Panc1 (cell line): ENCODE measurements around the gene MAFG. TPM values are rescaled to one million over a fixed set of nuclear protein-coding genes. Genes with fewer than 3 reads are reported as not detected.

Experiments
- ATAC-seq: fragments of 200-7000 bp; cut with Tn5 transposase; 2 replicates; pipeline ENCODE4 v1.9.1; 2020; ENCODE audit warnings: mild to moderate bottlenecking, moderate library complexity
- BruUV-seq: library from RNA; stranded (reverse); fragments of 400-500 nt; replicated peaks from 2 replicates; lab custom pipeline; 2021; lab: Mats Ljungman, UMichigan
- CTCF ChIA-PET: fragments of 300-600 bp; sonication (Branson Sonifier 250); formaldehyde crosslinking; loops from one replicate; lab custom pipeline; 2022; ENCODE audit warnings: antibody characterized with exemption; lab: Charles Lee
- POLR2A ChIA-PET: fragments of 300-600 bp; sonication (Branson Sonifier 250); formaldehyde crosslinking; loops from one replicate; lab custom pipeline; 2022; ENCODE audit warnings: antibody characterized with exemption; lab: Charles Lee
- DNase-seq: peaks from one replicate; pipeline ENCODE4 v3.0.0-alpha.2; 2010; ENCODE audit warnings: low read depth, low spot score
- H3K27ac ChIP-seq: 2 replicates; pipeline ENCODE4 v1.5.1; 2011; ENCODE audit warnings: mild to moderate bottlenecking, low read length, inconsistent platforms
- H3K27me3 ChIP-seq: fragments of 200-500 bp; sonication (Bioruptor generic); 2 replicates; pipeline ENCODE4 v1.6.0; 2014; ENCODE audit warnings: low read length, inconsistent platforms; ENCODE audit not compliant: control insufficient read depth, insufficient read depth
- H3K36me3 ChIP-seq: fragments of 200-500 bp; sonication (Bioruptor generic); 2 replicates; pipeline ENCODE4 v1.5.1; 2014; ENCODE audit warnings: inconsistent platforms, mild to moderate bottlenecking, low read length, moderate library complexity; ENCODE audit not compliant: control insufficient read depth, insufficient read depth
- H3K4me1 ChIP-seq: 2 replicates; pipeline ENCODE4 v1.5.1; 2011; ENCODE audit warnings: inconsistent platforms, mild to moderate bottlenecking, low read length, moderate library complexity; ENCODE audit not compliant: control insufficient read depth, insufficient read depth
- H3K4me3 ChIP-seq, 2 experiments: 2 replicates each; pipeline ENCODE4 v1.5.1; 2011 to 2012; ENCODE audit warnings: low read depth in 2 of 2, low read length in 2 of 2, mild to moderate bottlenecking in 2 of 2, inconsistent platforms in 1 of 2, moderate library complexity in 1 of 2
- H3K9me3 ChIP-seq: fragments of 200-500 bp; sonication (Bioruptor generic); 2 replicates; pipeline ENCODE4 v1.5.1; 2014; ENCODE audit warnings: low read depth, mild to moderate bottlenecking, inconsistent platforms, low read length, moderate library complexity; ENCODE audit not compliant: control insufficient read depth, insufficient read depth
- POLR2AphosphoS5 ChIP-seq: IDR thresholded peaks from 2 replicates; pipeline ENCODE4 v1.6.1; 2012; ENCODE audit warnings: mild to moderate bottlenecking, low read depth, low read length, moderate library complexity
- SIN3A ChIP-seq: IDR thresholded peaks from 2 replicates; pipeline ENCODE4 v1.6.1; 2012; ENCODE audit warnings: low read depth, mild to moderate bottlenecking, low read length, moderate library complexity, borderline replicate concordance; ENCODE audit not compliant: insufficient read depth
- TCF7L2 ChIP-seq: IDR thresholded peaks from 2 replicates; pipeline ENCODE4 v1.6.1; 2011; ENCODE audit warnings: mild to moderate bottlenecking, low read depth, low read length, inconsistent platforms
- in situ Hi-C: cut with HindIII; loops from 2 replicates; pipeline ENCODE4 v1.10.0; 2016; ENCODE audit warnings: low sequenced_read_pairs, low pct_unique_long_range_greater_than_20kb
- intact Hi-C: fragments of 100-400 bp; cut with micrococcal nuclease; formaldehyde crosslinking; loops from one replicate; pipeline ENCODE4 v1.10.0; 2022; ENCODE audit not compliant: unreplicated experiment
- total RNA-seq: library from RNA; stranded (reverse); gene quantifications from one replicate; pipeline ENCODE4 v1.2.1, GENCODE V29; 2021; ENCODE audit not compliant: unreplicated experiment
- TF ChIP-seq, protein P1 (sequence below): fragments of 450-650 bp; IDR thresholded peaks from 2 replicates; pipeline ENCODE4 v1.5.1; 2017; ENCODE audit warnings: mild to moderate bottlenecking
- TF ChIP-seq, protein P2 (sequence below), 2 experiments: IDR thresholded peaks; 2 replicates each; pipeline ENCODE4 v1.6.1; 2011 to 2012; ENCODE audit warnings: low read depth in 2 of 2, control low read depth in 1 of 2, low read length in 1 of 2, mild to moderate bottlenecking in 1 of 2, moderate library complexity in 1 of 2; ENCODE audit not compliant: insufficient read depth in 1 of 2

The MAFG gene
- total RNA-seq, 1 experiment from 2014 or later, result 57.0 TPM

DNA sequence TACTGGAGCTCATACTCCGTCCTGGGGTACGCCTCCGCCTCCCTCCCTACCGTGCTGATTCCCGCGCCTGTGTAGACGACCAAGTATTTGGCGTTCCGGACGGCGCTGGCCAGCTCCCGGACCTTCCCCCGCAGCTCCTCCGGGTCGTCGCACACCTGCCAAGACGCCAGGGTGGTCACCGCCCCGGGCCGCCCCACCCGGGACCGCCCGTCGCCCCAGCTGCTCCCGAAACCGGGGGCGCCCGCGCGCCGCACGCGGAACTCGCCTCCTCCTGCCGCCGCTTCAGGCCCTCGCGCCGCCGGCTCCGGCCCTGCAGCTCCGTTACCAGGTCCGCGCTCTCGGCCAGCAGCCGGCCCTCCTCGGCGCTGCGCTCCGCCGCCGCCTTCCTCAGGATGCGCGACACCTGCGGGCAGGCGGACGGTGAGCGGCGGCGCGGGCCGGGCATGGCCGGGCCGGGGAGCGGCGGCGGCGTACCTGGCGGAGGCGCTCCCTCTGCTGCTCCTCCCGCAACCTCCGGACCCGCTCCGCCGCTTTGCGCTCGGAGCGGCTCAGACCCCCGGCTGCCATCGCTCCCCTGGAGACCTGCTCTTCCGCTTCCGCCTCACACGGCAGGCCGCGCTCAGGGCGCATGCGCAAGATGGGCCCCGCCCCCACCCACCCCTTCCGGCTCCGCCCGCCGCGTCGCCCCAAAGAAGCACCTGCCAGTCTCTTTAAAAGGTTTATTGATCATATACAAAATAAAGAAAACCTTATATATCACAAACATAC lies 9.8 kb downstream of the MAFG start, which contains the start of gene SIRT7:
TSS of gene SIRT7 (minus strand) at position 612 of the 768 bp plus-strand sequence. CDS start at position 567, 45 bp downstream.
- intact Hi-C loops (no loop called here), in situ Hi-C loops (no loop called here)
- Histone ChIP-seq H3K27ac (peak within 1 kb of the TSS; percentile 92), H3K4me1 (peaks cover 53% of the 10 kb centered on the region), H3K9me3 (no peaks in the 10 kb centered on the region), H3K27me3 (no peaks in the 10 kb centered on the region), H3K36me3 (peaks cover 16% of the 10 kb centered on the region), H3K4me3 (peak within 1 kb of the TSS; percentile 72 to 80)
- peak; percentile 82; the same call in 1 of the 2 replicates for TF ChIP-seq SIN3A
- TF ChIP-seq, protein P1, sequence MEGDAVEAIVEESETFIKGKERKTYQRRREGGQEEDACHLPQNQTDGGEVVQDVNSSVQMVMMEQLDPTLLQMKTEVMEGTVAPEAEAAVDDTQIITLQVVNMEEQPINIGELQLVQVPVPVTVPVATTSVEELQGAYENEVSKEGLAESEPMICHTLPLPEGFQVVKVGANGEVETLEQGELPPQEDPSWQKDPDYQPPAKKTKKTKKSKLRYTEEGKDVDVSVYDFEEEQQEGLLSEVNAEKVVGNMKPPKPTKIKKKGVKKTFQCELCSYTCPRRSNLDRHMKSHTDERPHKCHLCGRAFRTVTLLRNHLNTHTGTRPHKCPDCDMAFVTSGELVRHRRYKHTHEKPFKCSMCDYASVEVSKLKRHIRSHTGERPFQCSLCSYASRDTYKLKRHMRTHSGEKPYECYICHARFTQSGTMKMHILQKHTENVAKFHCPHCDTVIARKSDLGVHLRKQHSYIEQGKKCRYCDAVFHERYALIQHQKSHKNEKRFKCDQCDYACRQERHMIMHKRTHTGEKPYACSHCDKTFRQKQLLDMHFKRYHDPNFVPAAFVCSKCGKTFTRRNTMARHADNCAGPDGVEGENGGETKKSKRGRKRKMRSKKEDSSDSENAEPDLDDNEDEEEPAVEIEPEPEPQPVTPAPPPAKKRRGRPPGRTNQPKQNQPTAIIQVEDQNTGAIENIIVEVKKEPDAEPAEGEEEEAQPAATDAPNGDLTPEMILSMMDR, result no peak
- TF ChIP-seq POLR2AphosphoS5, result peak; percentile 80
- TF ChIP-seq, protein P2, sequence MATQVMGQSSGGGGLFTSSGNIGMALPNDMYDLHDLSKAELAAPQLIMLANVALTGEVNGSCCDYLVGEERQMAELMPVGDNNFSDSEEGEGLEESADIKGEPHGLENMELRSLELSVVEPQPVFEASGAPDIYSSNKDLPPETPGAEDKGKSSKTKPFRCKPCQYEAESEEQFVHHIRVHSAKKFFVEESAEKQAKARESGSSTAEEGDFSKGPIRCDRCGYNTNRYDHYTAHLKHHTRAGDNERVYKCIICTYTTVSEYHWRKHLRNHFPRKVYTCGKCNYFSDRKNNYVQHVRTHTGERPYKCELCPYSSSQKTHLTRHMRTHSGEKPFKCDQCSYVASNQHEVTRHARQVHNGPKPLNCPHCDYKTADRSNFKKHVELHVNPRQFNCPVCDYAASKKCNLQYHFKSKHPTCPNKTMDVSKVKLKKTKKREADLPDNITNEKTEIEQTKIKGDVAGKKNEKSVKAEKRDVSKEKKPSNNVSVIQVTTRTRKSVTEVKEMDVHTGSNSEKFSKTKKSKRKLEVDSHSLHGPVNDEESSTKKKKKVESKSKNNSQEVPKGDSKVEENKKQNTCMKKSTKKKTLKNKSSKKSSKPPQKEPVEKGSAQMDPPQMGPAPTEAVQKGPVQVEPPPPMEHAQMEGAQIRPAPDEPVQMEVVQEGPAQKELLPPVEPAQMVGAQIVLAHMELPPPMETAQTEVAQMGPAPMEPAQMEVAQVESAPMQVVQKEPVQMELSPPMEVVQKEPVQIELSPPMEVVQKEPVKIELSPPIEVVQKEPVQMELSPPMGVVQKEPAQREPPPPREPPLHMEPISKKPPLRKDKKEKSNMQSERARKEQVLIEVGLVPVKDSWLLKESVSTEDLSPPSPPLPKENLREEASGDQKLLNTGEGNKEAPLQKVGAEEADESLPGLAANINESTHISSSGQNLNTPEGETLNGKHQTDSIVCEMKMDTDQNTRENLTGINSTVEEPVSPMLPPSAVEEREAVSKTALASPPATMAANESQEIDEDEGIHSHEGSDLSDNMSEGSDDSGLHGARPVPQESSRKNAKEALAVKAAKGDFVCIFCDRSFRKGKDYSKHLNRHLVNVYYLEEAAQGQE (IDR thresholded peaks at IDR 0.05; ENCODE audit: insufficient read depth in 1 of 2, low read depth in 2 of 2, low read length in 1 of 2), result no peak
- ATAC-seq (peak; percentile 78), DNase-seq (no peak)
- POLR2A ChIA-PET, result interaction anchor here (0.5 to 0.9 kb wide), 3 partner anchors 9 to 1246 kb away, joined by 3 to 10 read pairs (median 3); no protein-coding TSS in a partner anchor
- CTCF ChIA-PET, result interaction anchor here (0.6 kb wide), 1 partner anchor 36 kb away, joined by 3 read pairs; no protein-coding TSS in a partner anchor
- no TSS peak for BruUV-seq

DNA sequence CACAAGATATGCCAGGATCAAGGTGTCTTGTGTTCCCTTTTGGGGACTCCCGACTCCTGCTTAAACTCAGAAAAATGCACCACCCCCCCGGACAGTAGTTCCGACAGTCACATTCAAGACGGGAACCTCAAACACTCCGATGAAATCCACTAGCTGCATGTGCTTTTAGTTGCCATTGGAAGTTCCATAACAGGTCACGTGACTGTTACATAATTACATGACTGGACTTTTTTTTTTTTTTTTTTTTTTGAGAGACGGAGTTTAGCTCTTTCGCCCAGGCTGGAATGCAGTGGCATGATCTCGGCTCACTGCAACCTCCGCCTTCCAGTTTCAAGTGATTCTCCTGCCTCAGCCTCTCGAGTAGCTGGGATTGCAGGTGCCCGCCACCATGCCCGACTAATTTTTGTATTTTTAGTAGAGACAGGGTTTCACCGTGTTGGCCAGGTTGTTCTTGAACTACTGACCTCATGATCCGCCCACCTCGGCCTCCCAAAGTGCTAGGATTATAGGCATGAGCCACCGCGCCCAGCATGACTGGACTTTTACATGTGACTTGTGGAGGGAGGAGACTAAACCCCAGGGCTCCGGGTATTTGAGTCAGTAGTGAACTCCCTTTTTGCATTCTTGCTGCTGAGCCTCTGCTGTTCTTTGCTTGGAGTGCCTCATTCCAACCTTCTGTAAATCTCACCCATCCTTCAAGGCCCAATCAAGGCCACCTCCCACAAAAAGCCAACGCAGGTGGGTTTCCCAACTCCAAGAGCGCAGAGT lies 11.1 kb downstream of the MAFG start:
- Histone ChIP-seq H3K27me3 (no peaks in the 10 kb centered on the region), H3K27ac (peak overlapping the region; percentile 92), H3K4me3 (peak overlapping the region; percentile 72 to 80), H3K4me1 (peaks cover 52% of the 10 kb centered on the region), H3K9me3 (no peaks in the 10 kb centered on the region), H3K36me3 (peaks cover 16% of the 10 kb centered on the region)
- TF ChIP-seq TCF7L2 (no peak), SIN3A (no peak), POLR2AphosphoS5 (no peak)
- TF ChIP-seq, protein P2 (IDR thresholded peaks at IDR 0.05; ENCODE audit: insufficient read depth in 1 of 2, low read depth in 2 of 2, low read length in 1 of 2), result no peak
- TF ChIP-seq, protein P1, result no peak
- DNase-seq (peak; percentile 50), ATAC-seq (no peak)
- intact Hi-C loops, result no loop called here
- CTCF ChIA-PET, result no interaction called here
- POLR2A ChIA-PET, result interaction anchor here (0.7 to 1.3 kb wide), 3 partner anchors 8 to 1247 kb away, joined by 3 read pairs; no protein-coding TSS in a partner anchor
- in situ Hi-C loops, result no loop called here
- BruUV-seq, result no TSS peak
